Esophagus squamous epithelium (tissue), 4 donors: ENCODE measurements around the gene ERCC5.

Experiments
- POLR2A ChIP-seq, 4 donors: fragments of 450-650 bp; IDR thresholded peaks; one replicate each; pipeline ENCODE4 v1.6.1; 2017; ENCODE audit warnings: antibody characterized with exemption in 4 of 4, mild to moderate bottlenecking in 4 of 4, moderate library complexity in 3 of 4
- TF ChIP-seq, protein P1 (sequence below), 6 experiments: fragments of 450-650 bp in 4 of 6; fragments of 200-600 bp in 2 of 6; sonication (generic) in 2 of 6; IDR thresholded peaks; one replicate each; pipeline ENCODE4 v1.5.1; 2016 to 2019; ENCODE audit warnings: antibody characterized with exemption in 6 of 6, mild to moderate bottlenecking in 4 of 6, moderate library complexity in 4 of 6

DNA sequence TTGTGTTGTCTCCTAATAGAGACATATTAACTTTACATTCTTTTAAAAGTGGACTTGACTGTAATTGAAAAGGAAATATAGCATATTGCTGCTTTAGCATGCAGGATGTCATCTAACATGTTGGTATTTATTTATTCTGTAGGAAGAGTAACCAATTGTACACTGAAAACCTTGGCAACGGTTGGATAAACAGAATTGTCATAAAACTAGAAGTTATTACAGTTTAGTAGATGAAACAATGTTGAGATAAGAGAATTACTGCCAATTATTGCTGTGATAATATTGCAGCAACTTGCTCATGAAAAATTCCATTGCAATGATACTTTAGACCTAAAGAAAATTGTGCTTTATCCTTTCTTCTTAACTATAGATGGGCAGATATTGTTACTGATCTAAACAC lies 7.6 kb upstream of the ERCC5 start:
- TF ChIP-seq, protein P1, sequence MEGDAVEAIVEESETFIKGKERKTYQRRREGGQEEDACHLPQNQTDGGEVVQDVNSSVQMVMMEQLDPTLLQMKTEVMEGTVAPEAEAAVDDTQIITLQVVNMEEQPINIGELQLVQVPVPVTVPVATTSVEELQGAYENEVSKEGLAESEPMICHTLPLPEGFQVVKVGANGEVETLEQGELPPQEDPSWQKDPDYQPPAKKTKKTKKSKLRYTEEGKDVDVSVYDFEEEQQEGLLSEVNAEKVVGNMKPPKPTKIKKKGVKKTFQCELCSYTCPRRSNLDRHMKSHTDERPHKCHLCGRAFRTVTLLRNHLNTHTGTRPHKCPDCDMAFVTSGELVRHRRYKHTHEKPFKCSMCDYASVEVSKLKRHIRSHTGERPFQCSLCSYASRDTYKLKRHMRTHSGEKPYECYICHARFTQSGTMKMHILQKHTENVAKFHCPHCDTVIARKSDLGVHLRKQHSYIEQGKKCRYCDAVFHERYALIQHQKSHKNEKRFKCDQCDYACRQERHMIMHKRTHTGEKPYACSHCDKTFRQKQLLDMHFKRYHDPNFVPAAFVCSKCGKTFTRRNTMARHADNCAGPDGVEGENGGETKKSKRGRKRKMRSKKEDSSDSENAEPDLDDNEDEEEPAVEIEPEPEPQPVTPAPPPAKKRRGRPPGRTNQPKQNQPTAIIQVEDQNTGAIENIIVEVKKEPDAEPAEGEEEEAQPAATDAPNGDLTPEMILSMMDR (IDR thresholded peaks at IDR 0.05), result no peak
- TF ChIP-seq POLR2A (IDR thresholded peaks at IDR 0.05), result no peak
